GM19395 (cell line): ENCODE measurements around the gene NKAIN1.

Source experiments
- ATAC-seq: cut with Tn5 transposase; IDR thresholded peaks from one replicate; pipeline ENCODE4 v1.9.1; 2021; ENCODE audit warnings: mild to moderate bottlenecking, moderate library complexity; ENCODE audit not compliant: unreplicated experiment

The NKAIN1 gene

GRCh38 chr1:31234123-31234708 is 5.5 kb downstream of the NKAIN1 start:
- no peak for ATAC-seq

- ATAC-seq = no peak
Observed at GRCh38 chr1:31232689-31233088, 7.0 kb downstream of the NKAIN1 start.

- ATAC-seq = no peak
Observed at GRCh38 chr1:31231802-31232201, 7.9 kb downstream of the NKAIN1 start.

- no peak for ATAC-seq
Observed at GRCh38 chr1:31230378-31230777, 9.3 kb downstream of the NKAIN1 start.

GRCh38 chr1:31228986-31229385 is 10.7 kb downstream of the NKAIN1 start:
- no peak for ATAC-seq

GRCh38 chr1:31227891-31228568 is 11.7 kb downstream of the NKAIN1 start:
- ATAC-seq = no peak

- no peak for ATAC-seq
Observed at GRCh38 chr1:31224068-31224467, 15.6 kb downstream of the NKAIN1 start.

GRCh38 chr1:31222176-31222575 is 17.5 kb downstream of the NKAIN1 start:
- ATAC-seq = no peak

- ATAC-seq = no peak
Observed at GRCh38 chr1:31221072-31221471, 18.6 kb downstream of the NKAIN1 start.

GRCh38 chr1:31219489-31219888 is 20.2 kb downstream of the NKAIN1 start:
- ATAC-seq = no peak

- no peak for ATAC-seq
Observed at GRCh38 chr1:31218705-31219104, 21.0 kb downstream of the NKAIN1 start.

- ATAC-seq = no peak
Observed at GRCh38 chr1:31216016-31216415, 23.7 kb downstream of the NKAIN1 start.

GRCh38 chr1:31215065-31215570 is 24.6 kb downstream of the NKAIN1 start:
- no peak for ATAC-seq

- no peak for ATAC-seq
Observed at GRCh38 chr1:31214316-31215064, 25.2 kb downstream of the NKAIN1 start.

GRCh38 chr1:31208361-31208945 is 31.2 kb downstream of the NKAIN1 start:
- no peak for ATAC-seq

GRCh38 chr1:31207569-31207968 is 32.1 kb downstream of the NKAIN1 start:
- ATAC-seq = no peak

GRCh38 chr1:31207046-31207445 is 32.6 kb downstream of the NKAIN1 start:
- ATAC-seq = no peak

GRCh38 chr1:31203215-31203614 is 36.5 kb downstream of the NKAIN1 start:
- no peak for ATAC-seq

- no peak for ATAC-seq
Observed at GRCh38 chr1:31201931-31202360, 37.7 kb downstream of the NKAIN1 start.

- ATAC-seq = no peak
Observed at GRCh38 chr1:31199949-31200348, 39.7 kb downstream of the NKAIN1 start.

GRCh38 chr1:31199236-31199790 is 40.4 kb downstream of the NKAIN1 start:
- ATAC-seq = no peak
